NCI-H2171 treated with DMSO at 0.1 percent for 48 hours (cell line): ENCODE results near the gene TWNK.

Source experiments
- DNase-seq: peaks from one replicate; lab custom pipeline; 2025; lab: John Stamatoyannopoulos, UW

The TWNK gene

DNA sequence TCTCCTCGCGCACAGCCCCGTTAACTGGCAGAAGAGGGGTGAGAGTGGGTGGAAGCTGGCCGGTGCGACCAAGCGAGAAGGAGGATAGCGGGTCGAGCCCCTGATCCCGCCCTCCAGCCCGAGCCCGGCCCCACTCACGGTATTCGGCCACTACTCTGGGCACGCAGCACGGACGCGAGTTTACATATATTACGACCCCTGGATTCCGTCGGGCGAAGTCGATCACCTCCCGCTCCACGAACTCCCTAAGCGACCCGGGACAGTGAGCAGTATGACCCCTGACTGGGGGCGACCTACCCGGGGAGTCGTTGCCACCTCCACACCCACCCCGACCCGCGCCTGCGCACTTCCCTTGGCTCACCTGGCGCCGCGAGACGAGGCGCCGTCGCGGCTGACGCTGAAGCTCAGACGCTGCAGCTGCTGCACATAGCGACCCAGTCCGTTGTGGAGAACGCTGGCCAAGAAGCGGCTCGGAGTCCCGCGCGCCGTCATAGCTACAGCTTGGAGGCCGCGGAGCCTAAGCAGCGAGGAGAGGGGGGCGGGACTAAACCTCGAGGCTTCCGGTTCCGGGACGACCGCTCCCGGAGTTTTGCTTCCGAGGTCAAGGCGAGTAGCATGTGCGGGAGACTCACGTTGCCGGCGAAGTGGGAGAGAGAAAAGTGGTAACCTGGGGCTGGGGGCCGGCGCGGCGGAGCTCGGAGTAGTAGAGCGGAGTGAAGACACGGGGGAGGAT is at the start of gene TWNK, which contains the start of gene MRPL43:
TSS of gene TWNK (plus strand) at position 592 of the 733 bp plus-strand sequence. CDS start 668 bp downstream, outside the sequence.
TSS of gene MRPL43 (minus strand) at position 546 of the 733 bp plus-strand sequence. CDS start at position 492, 54 bp downstream.
- DNase-seq: peak; percentile 47

DNA sequence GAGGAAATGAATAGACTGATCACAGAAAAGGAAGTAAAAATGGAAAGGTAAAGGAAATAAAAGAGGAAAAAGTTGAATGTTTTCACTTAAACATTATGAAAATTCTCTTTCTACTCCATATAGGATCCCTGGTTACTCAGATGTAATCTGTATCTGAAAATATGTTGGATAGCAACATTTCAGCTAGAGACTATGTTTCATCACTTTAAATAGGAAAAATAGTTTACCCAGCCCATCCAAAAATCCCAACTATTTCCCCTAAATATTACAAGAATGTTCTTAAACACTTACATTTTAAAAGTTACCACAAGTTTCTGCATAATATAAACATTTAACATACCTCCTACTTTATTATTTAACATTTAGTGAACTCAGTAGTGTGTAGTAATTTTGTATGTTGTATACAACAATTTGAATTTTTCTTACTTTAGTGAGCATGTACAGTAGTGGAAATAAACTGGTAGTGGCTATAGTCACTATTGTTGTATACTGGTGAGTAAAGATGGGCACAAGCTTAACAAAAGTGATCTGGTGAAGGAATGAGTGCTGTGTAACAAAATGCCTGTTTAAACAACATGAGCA is 47.5 kb upstream of the TWNK start:
- DNase-seq: no peak

DNA sequence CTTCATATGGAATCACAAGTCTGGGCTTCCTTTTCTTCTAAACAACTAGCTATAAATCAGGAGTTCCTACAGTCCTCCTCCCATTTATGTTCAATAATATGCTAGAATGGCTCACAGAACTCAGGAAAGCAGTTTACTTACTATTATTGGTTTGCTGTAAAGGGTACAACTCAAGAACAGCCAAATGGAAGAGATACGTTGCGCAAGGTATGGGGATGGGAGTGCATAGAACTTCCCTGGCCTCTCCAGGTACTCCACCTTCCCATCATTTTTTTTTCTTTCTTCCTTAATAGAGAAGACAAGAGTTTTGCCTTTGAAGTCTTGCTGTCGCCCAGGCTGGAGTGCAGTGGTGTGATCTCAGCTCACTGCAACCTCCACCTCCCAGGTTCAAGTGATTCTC is 45.1 kb upstream of the TWNK start:
- no peak for DNase-seq

DNA sequence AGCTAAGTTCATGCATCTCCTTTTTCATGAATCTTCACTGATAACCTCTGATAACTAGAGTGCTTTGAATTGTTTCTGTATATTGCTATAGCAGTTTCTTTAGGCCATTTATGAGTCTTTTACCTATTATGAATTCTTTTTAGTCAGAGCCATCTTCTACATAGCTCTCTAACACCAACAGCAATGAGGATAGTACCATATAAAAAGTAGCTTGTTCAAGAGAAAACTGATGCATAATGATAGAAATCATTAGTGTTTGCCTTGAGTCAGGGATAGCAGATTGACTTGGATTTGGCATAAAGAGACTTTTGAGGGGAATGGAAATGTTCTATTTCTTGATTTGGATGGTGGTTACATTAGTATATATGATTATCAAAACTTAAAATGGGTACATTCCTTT is 43.8 kb upstream of the TWNK start:
- no peak for DNase-seq

DNA sequence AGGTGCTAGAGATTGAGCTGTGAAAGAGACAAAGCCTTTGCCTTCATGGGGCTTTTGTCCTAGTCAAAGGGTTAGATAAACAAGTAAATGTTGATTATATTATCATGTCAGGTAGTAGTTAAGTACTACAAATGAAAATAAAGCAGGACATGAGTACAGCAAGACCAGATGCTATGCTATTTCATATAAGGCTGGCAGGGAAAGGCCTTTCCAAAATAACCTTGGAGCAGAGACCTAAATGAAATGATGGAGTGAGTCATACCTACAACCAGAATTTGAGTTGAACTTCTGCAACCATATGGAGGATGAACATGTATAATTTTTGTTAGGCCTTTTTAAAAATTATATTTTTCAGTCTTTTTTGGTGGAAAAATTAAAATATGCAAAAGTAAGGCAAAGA is 41.6 kb upstream of the TWNK start:
- DNase-seq: no peak

DNA sequence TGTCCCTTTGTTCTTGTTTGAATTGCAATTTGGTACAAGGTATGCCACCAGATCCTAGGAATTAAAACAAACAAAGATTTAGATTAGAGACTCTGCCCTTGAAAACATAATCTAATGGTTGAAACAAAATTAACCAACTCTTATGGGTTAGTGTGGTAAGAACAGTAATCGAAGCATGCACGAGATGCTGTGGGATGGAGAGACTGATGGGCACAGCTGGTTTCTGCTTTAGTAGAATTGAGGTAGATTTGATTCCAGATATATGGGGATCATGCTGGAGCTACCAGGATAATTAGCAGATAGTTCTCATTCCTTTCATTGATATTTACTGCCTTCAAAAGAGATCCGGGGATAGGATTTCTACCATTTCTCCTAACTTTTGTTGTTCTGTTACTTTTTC is 38.4 kb upstream of the TWNK start:
- no peak for DNase-seq

DNA sequence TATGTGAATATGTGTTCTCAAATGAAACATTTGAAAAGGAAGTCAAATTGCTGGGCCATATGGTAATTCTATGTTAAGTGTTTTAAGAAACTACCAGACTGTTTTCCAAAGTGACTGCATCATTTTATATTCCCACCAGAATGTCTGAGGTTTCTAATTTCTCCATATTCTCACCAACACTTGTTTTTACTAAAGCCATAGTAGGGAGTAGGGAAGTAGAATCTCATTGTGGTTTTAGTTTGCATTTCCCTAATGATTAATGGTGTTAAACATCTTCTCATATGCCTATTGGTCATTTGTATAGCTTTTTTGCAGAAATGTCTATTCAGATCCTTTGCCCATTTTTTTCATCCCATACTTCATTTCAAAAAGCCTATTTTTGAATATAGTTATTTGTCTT is 27.1 kb upstream of the TWNK start:
- DNase-seq: no peak

DNA sequence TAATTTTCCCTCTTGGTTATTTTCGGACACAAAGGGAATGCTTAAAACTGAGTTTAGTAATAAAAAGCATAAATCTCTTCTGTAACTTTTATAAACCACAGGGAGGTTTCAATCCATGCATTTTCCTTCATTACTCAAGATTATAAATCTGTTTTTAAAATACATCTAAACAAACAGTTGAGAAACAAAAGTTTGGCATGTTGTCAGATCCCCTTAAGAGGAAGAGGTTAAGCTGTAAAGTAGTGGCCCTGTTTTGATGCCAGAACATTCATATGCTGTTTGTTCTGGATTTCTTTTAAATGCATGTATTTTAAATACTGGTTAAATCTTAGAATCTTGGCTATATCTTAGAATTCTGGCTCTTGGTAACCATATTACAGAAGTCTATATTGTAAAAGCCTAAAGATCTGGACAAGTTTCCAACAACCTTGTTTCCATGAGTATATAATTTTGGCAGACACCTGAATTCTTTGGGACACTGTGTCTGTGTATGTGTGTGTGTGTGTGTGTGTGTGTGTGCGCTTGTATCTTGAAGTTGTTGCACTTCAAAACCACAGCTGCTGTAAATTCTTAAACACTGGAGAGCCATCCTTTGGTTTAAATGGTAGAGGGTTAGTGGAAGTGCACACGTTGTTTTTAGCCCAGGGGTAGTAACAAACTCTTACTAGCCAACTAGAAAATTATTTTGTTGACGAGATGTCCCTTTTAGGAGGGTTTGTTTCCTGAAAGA is 24.8 kb upstream of the TWNK start:
- no peak for DNase-seq

DNA sequence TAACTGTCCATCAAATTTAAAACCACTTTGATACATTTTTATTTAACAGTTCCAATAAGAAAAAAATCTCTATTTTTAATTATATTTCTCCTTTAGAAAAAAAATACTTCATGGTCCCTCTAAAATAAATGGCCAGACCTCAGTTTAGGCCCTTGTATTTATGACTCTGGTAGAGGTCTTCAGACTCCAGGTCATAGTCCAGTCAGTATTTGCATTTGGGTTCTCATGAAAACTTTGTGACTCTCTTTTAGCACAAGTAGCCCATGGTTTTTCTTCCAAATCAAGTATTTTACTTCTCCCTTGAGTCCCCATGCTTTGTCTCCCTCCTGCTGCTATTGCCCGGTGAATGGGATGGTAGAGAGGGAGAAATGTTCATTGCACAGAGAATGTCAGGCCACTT is 23.5 kb upstream of the TWNK start:
- DNase-seq: no peak

DNA sequence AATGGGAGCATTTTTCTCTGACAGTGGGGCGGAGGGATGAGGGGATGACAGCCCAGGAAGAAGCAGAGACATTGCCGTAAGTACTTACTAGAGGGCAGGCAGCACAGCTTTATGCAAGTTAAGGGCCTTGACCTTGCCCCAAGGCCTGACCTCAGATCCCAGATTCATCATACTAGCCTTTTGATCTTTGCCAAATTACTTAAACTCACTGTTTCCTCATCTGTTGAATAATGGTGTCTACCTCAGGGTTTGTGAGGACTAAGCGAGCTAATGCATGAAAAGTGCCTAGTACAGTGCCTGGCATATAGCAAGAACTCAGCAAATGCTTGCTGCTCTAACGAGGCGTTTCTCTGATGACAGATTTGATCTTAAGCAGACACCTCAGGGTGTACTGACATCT is 21.5 kb upstream of the TWNK start:
- no peak for DNase-seq

DNA sequence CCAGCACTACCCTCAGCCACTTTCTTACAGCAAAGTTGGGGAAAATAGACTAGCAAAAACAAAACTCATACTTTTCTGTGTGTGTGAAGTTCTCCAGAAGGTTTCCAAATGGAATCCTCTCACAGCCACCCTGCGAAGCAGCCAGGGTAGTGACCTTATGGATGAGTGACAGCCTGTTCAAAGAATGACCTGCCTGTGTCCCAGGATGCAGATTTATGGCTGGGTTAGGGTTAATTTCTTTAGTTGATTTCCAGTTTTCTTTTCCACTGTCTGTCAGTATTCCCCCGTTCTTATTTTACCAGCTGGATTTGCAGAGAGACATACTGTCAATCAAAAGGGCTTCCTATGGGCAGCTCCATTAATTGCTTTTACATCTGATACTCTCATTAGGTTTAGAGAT is 20.5 kb upstream of the TWNK start:
- DNase-seq: no peak

DNA sequence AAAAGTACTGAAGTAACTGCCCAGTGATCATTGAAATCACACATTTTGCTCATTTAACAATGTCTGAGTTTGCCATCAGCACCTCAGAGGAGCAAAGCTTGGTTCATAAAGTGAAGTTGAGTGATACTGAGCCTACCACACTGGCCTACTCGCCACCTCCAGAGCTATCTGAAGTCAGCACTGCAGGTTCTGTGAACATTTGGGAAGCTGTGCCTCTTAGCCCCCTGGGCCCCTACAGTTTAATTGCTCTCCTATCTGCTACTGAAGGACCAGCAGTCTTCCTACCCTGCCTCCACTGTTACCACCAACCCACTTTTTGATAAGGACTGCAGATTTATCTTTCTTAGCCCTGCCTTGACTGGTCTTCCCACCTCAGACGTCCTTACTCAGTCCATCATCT is 20.0 kb upstream of the TWNK start:
- no peak for DNase-seq

DNA sequence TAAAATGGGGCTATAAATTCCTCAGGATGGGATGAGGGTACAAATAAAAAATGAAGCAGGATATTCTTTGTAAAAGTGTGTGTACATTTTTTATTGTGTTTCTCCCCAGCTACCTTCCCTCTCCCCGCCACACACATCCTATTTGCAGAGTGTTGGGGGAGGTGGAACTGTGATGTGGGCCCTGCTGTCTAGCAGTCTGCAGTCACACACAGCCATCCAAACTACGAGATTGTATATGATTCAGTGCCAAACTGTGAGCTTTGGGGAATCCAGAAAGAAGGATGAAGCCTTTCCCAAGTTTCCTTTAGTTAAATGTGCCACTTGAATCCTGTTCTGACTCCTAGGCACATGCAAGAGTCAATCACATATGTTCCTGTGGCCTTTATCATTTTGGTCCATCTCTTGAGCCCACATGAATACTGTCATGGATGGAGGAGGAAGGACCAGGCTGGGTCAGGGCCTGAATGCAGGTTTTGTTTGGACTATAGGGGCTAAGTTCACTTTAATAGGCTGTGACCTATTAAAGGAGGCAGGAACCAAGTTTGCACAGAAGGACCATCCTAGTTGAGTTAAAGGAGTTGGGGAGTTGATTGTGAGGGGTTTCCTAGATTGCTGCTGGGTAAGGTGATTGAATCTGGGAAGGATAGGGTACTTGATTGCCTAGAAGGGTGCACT is 19.1 kb upstream of the TWNK start:
- DNase-seq: no peak

DNA sequence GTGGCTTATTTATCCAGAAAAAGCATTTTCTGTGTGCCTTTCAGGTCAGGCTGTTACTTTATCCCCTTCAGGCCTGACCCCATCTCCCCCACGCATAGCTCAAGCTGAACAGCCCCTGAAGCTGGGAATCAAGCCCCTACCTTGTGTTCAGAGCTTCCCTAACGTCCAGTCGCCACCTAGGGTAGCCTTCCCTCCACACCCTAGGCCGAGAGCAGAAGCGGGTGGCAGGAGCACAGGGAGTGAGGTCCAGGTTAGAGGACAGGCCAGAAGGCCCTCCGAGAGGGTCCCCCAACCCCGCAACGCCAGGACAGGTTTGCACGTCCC is 18.5 kb upstream of the TWNK start:
- no peak for DNase-seq

DNA sequence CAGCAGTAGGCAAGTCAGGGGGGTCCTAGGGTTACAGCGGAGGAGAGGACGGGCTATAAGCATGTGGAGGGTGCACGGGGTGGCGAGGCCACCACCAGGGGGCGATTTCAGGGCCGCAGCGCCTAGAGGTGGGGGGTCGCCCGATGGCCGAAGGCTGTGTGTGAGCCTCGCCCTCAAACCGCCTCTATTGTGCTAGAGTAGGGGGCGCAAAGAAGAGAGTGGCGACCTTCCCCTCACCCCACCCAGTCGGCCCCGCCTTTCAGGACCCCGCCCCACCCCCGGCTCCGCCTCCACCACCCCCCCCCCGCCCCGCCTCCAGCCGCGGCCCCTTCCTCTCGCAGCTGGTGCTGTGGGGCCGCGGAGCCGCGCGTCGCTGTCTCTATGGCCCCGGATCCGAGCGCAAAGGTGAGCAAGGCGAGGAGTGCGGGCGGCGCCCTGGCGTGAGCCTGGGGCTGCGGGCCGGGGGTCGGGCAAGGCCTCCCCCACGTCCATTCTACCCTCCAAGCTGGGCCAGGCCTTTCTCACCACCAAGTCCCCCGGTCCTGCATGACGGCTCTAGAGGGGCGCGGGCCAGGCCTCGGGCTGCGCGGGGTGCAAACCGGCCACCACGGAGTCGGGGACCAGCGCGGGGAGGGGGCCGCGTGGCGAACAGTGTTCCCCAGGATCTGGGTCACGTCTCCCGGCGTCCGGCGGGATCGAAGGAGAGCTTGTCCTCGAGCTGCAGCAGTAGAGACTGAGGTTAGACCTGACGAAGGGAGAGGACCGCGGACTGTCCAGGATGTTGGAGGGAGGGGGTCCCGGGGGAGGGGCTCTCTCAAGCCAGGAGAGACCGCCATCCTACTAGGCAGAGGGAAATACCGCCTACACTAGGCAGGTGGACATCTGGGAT is 17.9 kb upstream of the TWNK start, which contains the start of gene SEMA4G:
TSS of gene SEMA4G (plus strand) at position 318 of the 889 bp plus-strand sequence. CDS start 3,409 bp downstream, outside the sequence.
- DNase-seq: peak; percentile 4

DNA sequence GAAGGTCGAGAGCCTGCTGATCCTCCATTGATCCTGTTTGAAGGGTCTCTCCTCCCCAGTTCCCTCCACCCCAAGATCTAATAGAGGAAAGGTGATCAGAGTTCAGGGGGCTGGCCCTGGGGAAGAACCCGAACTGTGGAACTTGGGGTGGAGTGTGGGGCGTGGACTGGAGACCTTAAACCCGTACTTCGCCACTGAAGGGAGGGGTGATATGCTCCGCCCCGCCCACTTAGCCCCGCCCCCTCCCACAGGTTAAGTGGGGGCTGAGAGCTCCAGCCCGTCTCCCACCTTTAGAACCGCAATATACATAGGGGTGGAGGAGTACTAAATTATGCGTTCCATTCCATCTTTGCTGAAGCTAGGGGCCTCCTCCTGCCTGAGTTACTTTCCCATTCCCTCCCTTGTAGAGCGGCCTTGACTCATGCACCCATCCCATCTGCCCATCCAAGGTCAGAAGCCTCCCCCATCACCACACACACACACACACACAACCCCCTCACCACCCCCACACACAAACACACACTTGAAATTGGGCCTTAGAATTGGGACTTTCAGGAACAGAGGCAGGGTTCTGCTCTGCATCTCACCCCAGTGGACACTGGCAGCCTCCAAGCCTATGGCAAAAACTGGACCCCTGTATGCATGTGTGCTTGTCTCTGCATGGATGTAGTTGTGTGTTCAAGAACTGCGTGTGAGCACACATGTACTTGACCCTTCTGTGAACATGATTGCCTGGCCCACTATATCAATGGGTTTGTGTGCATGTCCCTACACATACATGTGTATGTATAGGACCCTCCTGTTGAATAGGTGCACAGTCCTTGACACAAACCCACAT is 17.0 kb upstream of the TWNK start:
- no peak for DNase-seq

DNA sequence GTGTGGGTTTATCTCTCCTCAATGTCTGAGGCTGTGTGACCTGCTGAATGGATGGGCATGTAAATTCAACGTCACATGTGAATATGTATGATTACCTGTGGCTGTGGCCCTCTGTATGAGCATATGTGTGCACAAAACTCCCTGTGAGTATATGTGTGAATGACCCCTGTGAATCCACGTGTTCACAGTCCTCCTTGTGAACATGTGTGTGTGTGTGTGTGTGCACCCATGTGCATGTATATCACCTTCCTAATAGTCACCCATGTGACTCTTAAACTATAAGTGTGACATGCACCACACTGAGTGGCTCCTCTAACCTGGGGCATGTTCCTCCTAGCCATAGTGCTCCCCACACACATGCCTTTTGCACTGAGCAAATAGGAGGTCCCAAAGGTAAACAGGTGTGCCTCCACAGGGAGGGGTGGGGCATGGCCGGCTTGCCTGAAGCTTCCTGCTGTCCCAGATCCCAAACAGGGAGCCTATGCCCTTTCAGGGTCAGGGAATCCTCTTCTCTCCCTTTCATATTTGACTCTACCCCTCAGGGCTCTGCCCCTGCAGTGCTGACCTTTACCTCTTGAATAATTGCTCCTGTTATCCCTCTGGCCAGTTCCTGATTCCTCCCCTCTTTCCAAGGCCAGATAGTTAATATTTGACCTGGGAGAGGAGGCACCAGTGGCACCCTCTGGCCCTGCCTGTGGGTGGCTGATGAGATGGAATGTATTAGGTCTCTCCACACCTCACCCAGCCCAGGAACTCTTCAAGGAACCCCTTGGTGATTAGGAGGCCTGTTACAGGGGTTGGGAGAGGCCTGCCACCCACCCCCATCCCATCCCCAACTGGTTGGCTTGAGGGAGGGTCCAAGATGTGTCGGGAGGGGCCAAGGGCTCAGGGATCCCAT is 16.2 kb upstream of the TWNK start:
- no peak for DNase-seq

DNA sequence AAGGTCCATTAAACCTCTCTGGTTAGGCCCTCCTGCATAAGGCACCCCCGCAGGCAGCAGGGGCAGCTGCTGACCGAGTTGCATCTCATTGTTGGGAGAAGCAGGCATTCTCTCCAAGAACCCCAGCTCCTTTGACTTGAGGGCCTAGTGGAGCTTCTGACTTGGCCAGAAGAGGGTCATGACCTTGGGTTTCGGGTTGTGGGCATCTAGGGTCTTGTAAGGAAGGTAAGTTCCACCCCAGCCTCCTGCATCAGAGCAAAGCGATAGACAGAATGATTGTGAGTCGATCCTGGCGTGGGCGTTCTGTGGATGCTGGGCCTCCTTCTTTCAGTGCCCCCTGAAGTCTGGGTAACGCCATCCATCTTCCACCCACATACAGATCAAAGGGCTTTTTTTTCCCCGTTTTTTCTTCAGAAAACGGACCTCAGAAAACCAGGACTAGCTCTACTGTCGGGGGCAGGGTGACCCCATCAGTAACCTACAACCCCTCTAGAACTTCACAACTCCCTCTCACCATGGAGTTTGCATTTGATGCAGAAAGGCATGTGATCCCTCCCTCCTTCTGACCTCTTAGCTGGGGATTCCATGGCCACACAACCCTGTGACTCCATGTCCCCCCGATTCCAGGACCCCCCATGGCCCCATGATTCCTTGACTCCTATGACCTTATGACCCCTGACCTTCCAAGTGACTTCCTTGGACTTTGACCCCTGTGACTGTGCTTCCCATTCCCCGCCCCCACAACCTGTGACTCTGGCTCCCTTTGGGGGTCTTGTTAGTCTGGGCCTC is 15.0 kb upstream of the TWNK start:
- no peak for DNase-seq
